H9 (cell line): ENCODE measurements around the gene TACR1. TPM values are rescaled to one million over a fixed set of nuclear protein-coding genes. Genes with fewer than 3 reads are reported as not detected.

Experiments
- DNase-seq: peaks from one replicate; pipeline ENCODE4 v3.0.0-alpha.2; 2017
- H2AFZ ChIP-seq: one replicate; pipeline ENCODE4 v1.6.1; 2013; ENCODE audit warnings: mild to moderate bottlenecking, low read length, control low read depth, moderate library complexity
- H2AK5ac ChIP-seq: 2 replicates; pipeline ENCODE4 v1.6.1; 2013; ENCODE audit warnings: low read length, control low read depth, mixed read lengths; ENCODE audit not compliant: insufficient read length
- H2BK120ac ChIP-seq: one replicate; pipeline ENCODE4 v1.6.1; 2013; ENCODE audit warnings: low read depth, mild to moderate bottlenecking, low read length, control low read depth, inconsistent platforms; ENCODE audit not compliant: poor library complexity, severe bottlenecking
- H2BK12ac ChIP-seq: 2 replicates; pipeline ENCODE4 v1.6.1; 2013; ENCODE audit warnings: low read length, control low read depth, mixed read lengths, low read depth; ENCODE audit not compliant: insufficient read length
- H2BK15ac ChIP-seq: 2 replicates; pipeline ENCODE4 v1.6.1; 2013; ENCODE audit warnings: low read depth, low read length, control low read depth
- H2BK20ac ChIP-seq: one replicate; pipeline ENCODE4 v1.6.1; 2013; ENCODE audit warnings: low read depth, mild to moderate bottlenecking, low read length, control low read depth, inconsistent platforms; ENCODE audit not compliant: poor library complexity, severe bottlenecking
- H2BK5ac ChIP-seq: 2 replicates; pipeline ENCODE4 v1.6.1; 2013; ENCODE audit warnings: low read length, control low read depth, mixed read lengths; ENCODE audit not compliant: insufficient read length
- H3K14ac ChIP-seq: 2 replicates; pipeline ENCODE4 v1.6.1; 2013; ENCODE audit warnings: low read length, control low read depth; ENCODE audit not compliant: insufficient read depth
- H3K18ac ChIP-seq: 2 replicates; pipeline ENCODE4 v1.6.1; 2013; ENCODE audit warnings: low read depth, mild to moderate bottlenecking, mixed read lengths, low read length, control low read depth; ENCODE audit not compliant: insufficient read length
- H3K23ac ChIP-seq: 2 replicates; pipeline ENCODE4 v1.6.1; 2013; ENCODE audit warnings: low read length, control low read depth, mixed read lengths, low read depth; ENCODE audit not compliant: insufficient read length
- H3K23me2 ChIP-seq: 2 replicates; pipeline ENCODE4 v1.6.1; 2013; ENCODE audit warnings: low read depth, mild to moderate bottlenecking, mixed read lengths, low read length, control low read depth; ENCODE audit not compliant: insufficient read length, poor library complexity, severe bottlenecking
- H3K27ac ChIP-seq: 2 replicates; pipeline ENCODE4 v1.5.1; 2013; ENCODE audit warnings: low read length, control low read depth, mixed read lengths, low read depth; ENCODE audit not compliant: insufficient read length
- H3K27me3 ChIP-seq: 2 replicates; pipeline ENCODE4 v1.6.1; 2013; ENCODE audit warnings: low read length, control low read depth, inconsistent platforms; ENCODE audit not compliant: insufficient read depth
- H3K4ac ChIP-seq: 2 replicates; pipeline ENCODE4 v1.6.1; 2013; ENCODE audit warnings: low read depth, mild to moderate bottlenecking, control low read depth, inconsistent platforms, low read length, moderate library complexity
- H3K4me1 ChIP-seq: 2 replicates; pipeline ENCODE4 v1.6.1; 2013; ENCODE audit warnings: low read length, control low read depth, inconsistent platforms; ENCODE audit not compliant: insufficient read depth
- H3K4me2 ChIP-seq: 2 replicates; pipeline ENCODE4 v1.6.1; 2013; ENCODE audit warnings: low read length, control low read depth, mixed read lengths; ENCODE audit not compliant: insufficient read length, insufficient read depth
- H3K56ac ChIP-seq: 2 replicates; pipeline ENCODE4 v1.6.1; 2013; ENCODE audit warnings: low read depth, mild to moderate bottlenecking, mixed read lengths, low read length, control low read depth; ENCODE audit not compliant: insufficient read length
- H3K79me1 ChIP-seq: 2 replicates; pipeline ENCODE4 v1.6.1; 2013; ENCODE audit warnings: low read depth, mild to moderate bottlenecking, moderate library complexity, low read length, control low read depth, inconsistent platforms; ENCODE audit not compliant: insufficient read depth, poor library complexity, severe bottlenecking
- H3K79me2 ChIP-seq: 2 replicates; pipeline ENCODE4 v1.6.1; 2013; ENCODE audit warnings: low read length, control low read depth, inconsistent platforms; ENCODE audit not compliant: insufficient read depth
- H3K9ac ChIP-seq: 2 replicates; pipeline ENCODE4 v1.6.1; 2013; ENCODE audit warnings: low read length, control low read depth, mixed read lengths; ENCODE audit not compliant: insufficient read length; ENCODE audit errors: extremely low read depth
- H3K9me3 ChIP-seq: one replicate; pipeline ENCODE4 v1.6.1; 2013; ENCODE audit warnings: low read depth, low read length, inconsistent platforms; ENCODE audit not compliant: control insufficient read depth
- H3T11ph ChIP-seq: one replicate; pipeline ENCODE4 v1.6.1; 2013; ENCODE audit warnings: mild to moderate bottlenecking, low read length, control low read depth, inconsistent platforms
- H4K20me1 ChIP-seq: one replicate; pipeline ENCODE4 v1.6.1; 2013; ENCODE audit not compliant: control insufficient read depth, insufficient read length, insufficient read depth
- H4K5ac ChIP-seq: 2 replicates; pipeline ENCODE4 v1.6.1; 2013; ENCODE audit warnings: low read depth, mild to moderate bottlenecking, mixed read lengths, low read length, control low read depth; ENCODE audit not compliant: insufficient read length
- H4K8ac ChIP-seq: replicated peaks from 2 replicates; pipeline ENCODE4 v1.6.1; 2013; ENCODE audit warnings: low read length, control low read depth, mixed read lengths, low read depth; ENCODE audit not compliant: insufficient read length
- H4K91ac ChIP-seq: 2 replicates; pipeline ENCODE4 v1.6.1; 2013; ENCODE audit warnings: low read depth, mild to moderate bottlenecking, moderate library complexity, mixed read lengths, low read length, control low read depth; ENCODE audit not compliant: insufficient read length
- H3K27ac Mint-ChIP-seq, 3 experiments: 2 replicates in 2 of 3; 3 replicates in 1 of 3; pipeline ENCODE4 v1.8.0; 2020 to 2021; ENCODE audit warnings: mixed read lengths in 3 of 3, mild to moderate bottlenecking in 1 of 3, moderate library complexity in 1 of 3
- H3K27me3 Mint-ChIP-seq: 2 replicates; pipeline ENCODE4 v1.8.0; 2021; ENCODE audit warnings: low read depth, mild to moderate bottlenecking, moderate library complexity, mixed read lengths
- H3K36me3 Mint-ChIP-seq, 3 experiments: 2 replicates in 2 of 3; 3 replicates in 1 of 3; pipeline ENCODE4 v1.8.0; 2020 to 2021; ENCODE audit warnings: low read depth in 3 of 3, mixed read lengths in 3 of 3; ENCODE audit not compliant: insufficient read depth in 1 of 3
- H3K4me1 Mint-ChIP-seq, 2 experiments: 2 replicates each; pipeline ENCODE4 v1.8.0; 2020; ENCODE audit warnings: mixed read lengths in 2 of 2
- H3K4me3 Mint-ChIP-seq, 2 experiments: 2 replicates in 1 of 2; 3 replicates in 1 of 2; pipeline ENCODE4 v1.8.0; 2020 to 2021; ENCODE audit warnings: mild to moderate bottlenecking in 2 of 2, mixed read lengths in 2 of 2, moderate library complexity in 1 of 2
- H3K9me3 Mint-ChIP-seq, 2 experiments: 2 replicates in 1 of 2; 3 replicates in 1 of 2; pipeline ENCODE4 v1.8.0; 2020; ENCODE audit warnings: mild to moderate bottlenecking in 2 of 2, mixed read lengths in 2 of 2, moderate library complexity in 1 of 2
- CTCF ChIP-seq: fragments of 200-600 bp; sonication (generic); conservative IDR thresholded peaks from 3 replicates; pipeline ENCODE4 v1.8.0; 2021; ENCODE audit warnings: antibody characterized with exemption, mild to moderate bottlenecking
- WGBS: extraction: QIAGEN DNeasy Blood & Tissue Kit; methylation state at CpG from one replicate; pipeline ENCODE4 v1.1.7; 2013; ENCODE audit warnings: missing lambda C conversion rate, low lambda C conversion rate, mixed read lengths; ENCODE audit not compliant: insufficient read length; ENCODE audit errors: extremely low coverage; 5-methylcytosine and 5-hydroxymethylcytosine counted together
- total RNA-seq: library from RNA; stranded (reverse); gene quantifications from 2 replicates; pipeline ENCODE4 v1.2.1, GENCODE V29; 2021

The TACR1 gene
- total RNA-seq, 1 experiment from 2014 or later = 1.4 TPM

GRCh38 chr2:75162897-75163296, 36.4 kb downstream of the TACR1 start:
- no peak overlapping the region for H2BK20ac ChIP-seq
- H3K27ac ChIP-seq = no peak overlapping the region
- H3K14ac ChIP-seq = no peak overlapping the region
- H4K5ac ChIP-seq = no peak overlapping the region
- no peaks in the 10 kb centered on the region for H3K27me3 ChIP-seq
- no peaks in the 10 kb centered on the region for H3K4me1 ChIP-seq
- H3K9ac ChIP-seq = no peak overlapping the region
- no peak overlapping the region for H3K23ac ChIP-seq
- H3K56ac ChIP-seq = no peak overlapping the region
- no peaks in the 10 kb centered on the region for H3K79me1 ChIP-seq
- no peak overlapping the region for H4K8ac ChIP-seq
- no peaks in the 10 kb centered on the region for H4K20me1 ChIP-seq
- no peaks in the 10 kb centered on the region for H3K79me2 ChIP-seq
- no peak overlapping the region for H2AK5ac ChIP-seq
- H3K23me2 ChIP-seq = no peaks in the 10 kb centered on the region
- H3K27me3 Mint-ChIP-seq = no peaks in the 10 kb centered on the region
- no peak overlapping the region for H2BK5ac ChIP-seq
- H3K4ac ChIP-seq = no peak overlapping the region
- DNase-seq = no peak
- peaks cover 3 to 6% of the 10 kb centered on the region in 2 experiments; a peak in 1 of 4 replicates for H3K4me1 Mint-ChIP-seq
- no peaks in the 10 kb centered on the region; a peak in 1 of 5 replicates for H3K9me3 Mint-ChIP-seq
- H2AFZ ChIP-seq = no peak overlapping the region
- H3K9me3 ChIP-seq = no peaks in the 10 kb centered on the region
- H3K36me3 Mint-ChIP-seq = peaks cover 0 to 4% (median 0%) of the 10 kb centered on the region in 3 experiments; a peak in 2 of 7 replicates
- H3K4me2 ChIP-seq = no peak overlapping the region
- no peak overlapping the region for H2BK120ac ChIP-seq
- H3K27ac Mint-ChIP-seq = no peak overlapping the region
- H2BK12ac ChIP-seq = no peak overlapping the region
- no peak for TF ChIP-seq CTCF
- no peak overlapping the region for H3K4me3 Mint-ChIP-seq
- no CpG with 5 or more reads among the region's 2 CpGs for WGBS
- H4K91ac ChIP-seq = no peak overlapping the region
- H2BK15ac ChIP-seq = no peak overlapping the region
- no peak overlapping the region for H3T11ph ChIP-seq
- H3K18ac ChIP-seq = no peak overlapping the region
